ENCODE results near the gene CEMIP. TPM values are rescaled to one million over a fixed set of nuclear protein-coding genes. Genes with fewer than 3 reads are reported as not detected.
"Not testable (repeated sequence)": the region's sequence is repeated elsewhere in the genome, so short reads cannot be mapped to it uniquely, and the experiment has no call there.

The CEMIP gene
- total RNA-seq, 1 donor from 2014 or later = under 0.01 TPM

GRCh38 chr15:80755885-80756284, 23.3 kb upstream of the CEMIP start:
- no peak for DNase-seq (ENCODE audit: low read depth in 2 of 2)

DNA sequence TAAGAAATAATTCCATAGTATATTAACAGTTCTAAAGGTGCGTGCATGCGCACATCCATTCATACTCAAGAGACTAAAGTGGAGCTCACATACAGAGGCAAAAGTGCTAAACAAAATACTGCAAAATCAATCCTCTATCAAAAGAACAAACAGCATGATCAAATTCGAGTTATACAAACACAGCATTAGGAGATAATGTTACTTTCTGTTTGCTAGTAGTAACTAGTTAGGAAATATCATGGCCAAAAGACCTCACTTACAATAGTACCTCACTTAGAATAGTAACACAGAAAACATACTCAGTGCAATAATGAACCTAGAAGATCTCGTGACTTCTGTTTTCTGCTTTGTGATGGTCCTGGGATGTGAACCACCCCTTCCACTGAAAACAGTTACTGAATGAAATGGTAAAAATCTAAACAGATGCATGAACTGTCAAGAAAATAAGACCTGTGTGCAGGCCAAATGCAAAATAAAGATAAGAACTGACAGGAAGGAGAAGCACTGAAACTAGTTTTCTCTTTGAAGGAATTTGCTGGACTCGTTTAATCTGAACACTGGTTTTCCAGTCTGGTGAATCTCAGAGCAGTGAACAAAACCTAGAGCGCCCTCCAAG, 20.9 kb upstream of the CEMIP start:
- DNase-seq (ENCODE audit: low read depth in 2 of 2) = no peak

- DNase-seq (ENCODE audit: low read depth in 2 of 2) = peak in 1 of 2 donors; percentile 35
Measured at GRCh38 chr15:80760960-80761359, 18.2 kb upstream of the CEMIP start.

- DNase-seq (ENCODE audit: low read depth in 2 of 2) = peak in 1 of 2 donors; percentile 41
Measured at GRCh38 chr15:80761754-80762153, 17.4 kb upstream of the CEMIP start.

- not testable (repeated sequence) for DNase-seq (ENCODE audit: low read depth in 2 of 2)
Measured at GRCh38 chr15:80763235-80763634, 15.9 kb upstream of the CEMIP start.

- DNase-seq (ENCODE audit: low read depth in 2 of 2) = no peak
Measured at GRCh38 chr15:80764535-80764934, 14.6 kb upstream of the CEMIP start.

DNA sequence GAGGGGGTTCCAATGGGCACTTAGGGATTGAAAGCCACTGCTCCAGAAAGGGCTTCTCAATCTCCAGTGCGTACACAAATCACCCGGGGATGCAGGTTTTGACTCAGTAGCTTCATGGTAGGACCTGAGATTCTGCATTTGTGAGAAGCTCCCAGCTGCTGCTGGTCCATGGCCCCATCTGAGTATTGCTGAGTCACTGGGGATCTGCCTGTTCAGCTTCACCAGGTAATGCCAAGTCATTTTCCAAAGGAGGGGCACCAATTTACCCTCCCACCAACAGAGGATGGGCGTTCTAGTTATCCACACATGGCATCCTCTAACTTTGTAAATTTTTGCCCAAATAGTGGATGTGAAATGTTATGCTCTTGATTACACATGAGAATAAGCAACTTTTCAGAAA, 12.9 kb upstream of the CEMIP start:
- no peak for DNase-seq (ENCODE audit: low read depth in 2 of 2)

- DNase-seq (ENCODE audit: low read depth in 2 of 2) = no peak
Measured at GRCh38 chr15:80768158-80768557, 11.0 kb upstream of the CEMIP start.

DNA sequence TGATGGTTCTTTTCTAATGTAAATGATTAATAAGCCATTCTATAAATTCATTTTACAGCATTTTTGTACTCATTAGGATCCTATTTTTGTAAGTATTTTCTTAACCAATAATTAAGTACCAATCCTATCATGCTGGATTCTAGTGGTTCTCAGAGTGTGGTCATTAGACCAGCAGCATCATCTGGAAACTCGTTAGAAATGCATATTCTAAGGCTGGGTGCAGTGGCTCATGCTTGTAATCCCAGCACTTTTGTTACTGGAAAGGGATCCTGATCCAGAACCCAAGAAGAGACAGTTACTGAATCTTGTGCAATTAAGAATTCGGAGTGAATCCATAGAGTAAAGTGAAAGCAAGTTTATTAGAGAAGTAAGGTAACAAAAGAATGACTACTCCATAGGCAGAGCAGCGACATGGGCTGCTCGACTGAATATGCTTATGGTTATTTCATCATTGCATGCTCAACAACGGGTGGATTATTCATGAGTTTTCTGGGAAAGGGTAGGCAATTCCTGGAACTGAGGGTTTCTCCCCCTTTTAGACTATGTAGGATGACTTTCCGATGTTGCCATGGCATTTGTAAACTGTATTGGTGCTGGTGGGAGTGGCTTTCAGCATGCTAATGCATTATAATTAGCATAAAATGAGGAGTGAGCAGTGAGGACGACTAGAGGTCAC, 9.9 kb upstream of the CEMIP start:
- no peak for DNase-seq (ENCODE audit: low read depth in 2 of 2)

DNA sequence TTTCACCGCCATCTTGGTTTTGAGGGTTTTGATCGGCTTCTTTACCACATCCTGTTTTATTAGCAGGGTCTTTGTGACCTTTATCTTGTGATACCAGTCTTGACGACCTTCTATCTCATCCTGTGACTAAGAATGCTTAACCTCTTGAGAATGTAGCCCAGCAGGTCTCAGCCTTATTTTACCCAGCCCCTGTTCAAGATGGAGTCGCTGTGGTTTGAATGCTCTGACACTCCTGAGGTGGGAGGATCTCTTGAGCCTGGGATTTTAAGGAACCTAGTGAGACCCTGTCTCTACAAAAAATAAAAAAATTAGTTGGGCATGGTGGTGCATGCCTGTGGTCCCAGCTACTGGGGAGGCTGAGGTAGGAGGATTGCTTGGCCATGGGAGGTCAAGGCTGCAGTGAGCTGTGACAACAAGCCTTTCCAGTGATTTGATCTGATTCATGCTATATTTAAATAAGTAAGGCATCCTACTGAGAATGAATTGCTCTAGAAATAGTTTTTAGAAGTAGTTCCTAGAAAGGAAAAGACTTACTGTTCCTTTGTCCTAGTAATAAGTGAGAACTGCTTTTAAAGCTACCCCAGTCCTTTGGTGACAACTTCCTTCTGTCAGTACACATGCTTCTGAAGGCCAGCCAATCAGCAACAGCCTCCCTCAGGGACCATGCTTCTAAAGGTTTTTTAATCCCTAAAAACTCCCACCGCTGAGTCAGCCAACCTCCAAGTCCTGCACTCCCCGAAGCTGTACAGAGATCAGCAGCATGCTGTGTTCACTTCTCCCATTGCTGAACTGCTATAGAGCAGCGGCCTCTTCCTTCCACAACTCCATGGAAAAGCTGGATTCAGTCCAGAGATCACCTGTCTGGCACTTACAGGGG, 9.1 kb upstream of the CEMIP start:
- DNase-seq (ENCODE audit: low read depth in 2 of 2) = no peak

DNA sequence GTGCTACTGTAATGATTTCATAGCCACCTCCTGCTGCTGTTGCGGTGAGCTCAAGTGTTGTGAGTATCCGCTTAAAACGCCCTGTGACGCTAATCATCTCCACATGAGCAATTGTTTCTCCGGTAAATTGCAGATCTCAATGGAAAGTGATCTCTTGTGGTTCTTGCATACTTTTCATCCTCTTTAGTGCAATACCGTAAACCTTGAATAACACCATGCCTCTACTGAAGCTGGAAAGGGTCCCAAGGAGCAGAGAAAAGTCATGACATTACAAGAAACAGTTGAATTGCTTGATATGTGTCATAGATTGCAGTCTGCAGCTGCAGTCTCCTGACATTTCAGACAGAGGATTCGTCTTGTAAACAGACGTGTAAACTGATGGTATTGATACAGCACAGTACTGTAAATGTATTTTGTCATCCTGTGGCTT, 6.0 kb upstream of the CEMIP start:
- no peak for DNase-seq (ENCODE audit: low read depth in 2 of 2)

- DNase-seq (ENCODE audit: low read depth in 2 of 2) = no peak
Measured at GRCh38 chr15:80773792-80774352, 5.3 kb upstream of the CEMIP start.

GRCh38 chr15:80774486-80774885, 4.7 kb upstream of the CEMIP start:
- no peak for DNase-seq (ENCODE audit: low read depth in 2 of 2)

GRCh38 chr15:80775338-80775737, 3.8 kb upstream of the CEMIP start:
- DNase-seq (ENCODE audit: low read depth in 2 of 2) = no peak

- DNase-seq (ENCODE audit: low read depth in 2 of 2) = peak; percentile 85 to 91
Measured at GRCh38 chr15:80776420-80777045, 2.6 kb upstream of the CEMIP start.

DNA sequence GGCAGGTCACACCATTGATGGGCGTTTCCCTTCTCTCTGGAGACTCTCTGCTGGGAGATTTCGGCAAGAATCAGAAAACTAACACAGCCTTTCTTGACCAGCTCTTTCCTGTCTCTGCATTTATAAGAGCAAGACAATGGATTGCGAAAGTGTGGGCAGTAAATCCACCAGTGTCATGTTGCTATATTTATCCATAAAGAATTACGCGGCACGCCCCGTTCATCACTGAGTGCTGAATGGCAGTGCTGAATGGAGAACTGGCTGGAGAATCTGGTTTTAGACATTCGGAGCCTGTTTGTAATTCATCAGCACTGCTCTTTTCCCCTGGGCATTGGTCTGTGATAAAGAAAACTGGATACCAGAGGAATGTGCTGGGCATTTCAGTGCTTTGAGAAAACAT, 2.0 kb upstream of the CEMIP start:
- DNase-seq (ENCODE audit: low read depth in 2 of 2) = peak; percentile 59 to 61

GRCh38 chr15:80777826-80778620, 1.1 kb upstream of the CEMIP start:
- no peak for DNase-seq (ENCODE audit: low read depth in 2 of 2)

DNA sequence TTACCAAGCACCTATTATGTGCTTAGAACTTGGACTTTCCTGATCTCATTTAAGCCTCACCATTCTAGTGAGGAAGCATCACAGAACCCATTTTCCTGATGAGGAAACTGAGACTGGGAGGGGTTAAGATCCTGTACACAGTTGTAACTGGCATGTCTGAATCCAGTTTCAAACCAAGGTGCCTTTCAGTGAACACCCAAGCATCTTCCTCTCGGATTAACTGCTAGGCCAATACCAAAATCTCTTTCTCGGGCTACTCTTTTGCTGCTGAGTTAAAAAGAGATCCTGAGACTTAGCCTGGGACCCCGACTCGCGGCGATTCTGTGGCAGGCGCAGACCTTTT, 578 bp upstream of the CEMIP start:
- no peak for DNase-seq (ENCODE audit: low read depth in 2 of 2)

DNA sequence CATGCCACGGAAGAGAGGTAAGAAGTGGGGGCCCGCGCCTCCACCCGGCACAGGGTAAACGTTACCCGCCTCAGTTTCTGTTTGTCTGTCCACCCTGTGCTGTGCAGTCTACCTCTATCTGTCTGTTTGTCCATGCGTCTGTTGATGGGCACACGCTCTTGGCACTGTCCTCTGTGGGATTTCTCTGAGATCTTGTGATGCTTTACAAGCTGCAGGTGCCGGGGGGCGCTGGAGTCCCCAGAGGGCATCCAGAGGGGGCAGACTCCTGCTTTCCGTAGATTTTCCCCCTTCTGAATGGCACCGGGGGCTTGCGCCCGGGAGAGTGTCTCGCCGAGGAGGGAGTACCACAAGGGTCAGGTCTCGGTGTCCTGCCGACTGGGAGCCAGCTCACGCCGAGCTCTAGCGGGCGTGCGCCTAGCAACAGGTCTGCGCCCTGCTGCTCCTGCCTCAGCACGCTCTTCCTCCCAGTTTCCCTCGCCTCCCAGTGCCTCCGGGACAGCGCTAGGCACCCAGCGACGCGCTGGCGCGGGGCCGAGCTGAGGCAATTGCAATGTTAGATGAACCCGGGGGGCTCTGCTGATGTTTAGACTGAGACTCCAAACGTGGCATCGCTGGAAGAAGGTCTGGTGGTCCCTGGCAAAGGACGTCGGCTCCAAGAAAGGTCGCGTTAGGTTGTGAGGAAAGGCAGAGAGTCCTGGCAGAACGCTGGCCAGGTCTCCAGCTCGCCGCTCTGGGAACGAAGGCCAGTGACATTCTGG, 667 bp downstream of the CEMIP start:
- DNase-seq (ENCODE audit: low read depth in 2 of 2) = peak; percentile 23 to 27

Data from lung microvascular endothelial cell (primary cell).